Fibroblast of mammary gland (primary cell): ENCODE measurements around the gene ABR.

Experiments
- DNase-seq: peaks from one replicate; pipeline ENCODE4 v3.0.0-alpha.2; 2010; ENCODE audit warnings: low read depth
- H3K4me3 ChIP-seq: 2 replicates; pipeline ENCODE4 v1.5.1; 2011; ENCODE audit warnings: low read depth, mild to moderate bottlenecking, low read length, moderate library complexity; ENCODE audit not compliant: control insufficient read depth
- TF ChIP-seq, protein P1 (sequence below): conservative IDR thresholded peaks from 2 replicates; pipeline ENCODE4 v1.5.1; 2011; ENCODE audit warnings: low read depth, low read length, inconsistent platforms; ENCODE audit not compliant: control insufficient read depth, insufficient read depth

Gene ABR

DNA sequence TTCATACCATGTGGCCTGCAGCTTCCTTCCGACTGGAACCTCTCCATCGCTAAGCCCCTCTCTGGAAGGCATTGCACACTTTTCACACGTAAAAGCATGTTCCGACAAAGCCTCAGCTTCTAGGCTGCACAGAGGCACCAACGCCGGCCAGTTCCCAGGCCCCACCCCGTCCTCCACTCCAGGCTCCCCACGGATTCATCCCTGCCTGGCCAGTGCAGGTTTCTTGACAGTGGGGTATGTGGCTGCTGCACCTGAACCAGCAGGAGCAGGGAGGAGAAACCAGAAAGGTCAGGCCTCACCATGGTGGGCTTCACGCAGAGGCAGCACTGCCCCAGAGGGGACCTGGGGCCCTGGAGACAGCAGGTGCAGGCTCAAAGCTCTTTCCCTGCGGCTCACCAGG is 168.6 kb downstream of the ABR start:
- no peak overlapping the region for H3K4me3 ChIP-seq
- DNase-seq = no peak
- TF ChIP-seq, protein P1, sequence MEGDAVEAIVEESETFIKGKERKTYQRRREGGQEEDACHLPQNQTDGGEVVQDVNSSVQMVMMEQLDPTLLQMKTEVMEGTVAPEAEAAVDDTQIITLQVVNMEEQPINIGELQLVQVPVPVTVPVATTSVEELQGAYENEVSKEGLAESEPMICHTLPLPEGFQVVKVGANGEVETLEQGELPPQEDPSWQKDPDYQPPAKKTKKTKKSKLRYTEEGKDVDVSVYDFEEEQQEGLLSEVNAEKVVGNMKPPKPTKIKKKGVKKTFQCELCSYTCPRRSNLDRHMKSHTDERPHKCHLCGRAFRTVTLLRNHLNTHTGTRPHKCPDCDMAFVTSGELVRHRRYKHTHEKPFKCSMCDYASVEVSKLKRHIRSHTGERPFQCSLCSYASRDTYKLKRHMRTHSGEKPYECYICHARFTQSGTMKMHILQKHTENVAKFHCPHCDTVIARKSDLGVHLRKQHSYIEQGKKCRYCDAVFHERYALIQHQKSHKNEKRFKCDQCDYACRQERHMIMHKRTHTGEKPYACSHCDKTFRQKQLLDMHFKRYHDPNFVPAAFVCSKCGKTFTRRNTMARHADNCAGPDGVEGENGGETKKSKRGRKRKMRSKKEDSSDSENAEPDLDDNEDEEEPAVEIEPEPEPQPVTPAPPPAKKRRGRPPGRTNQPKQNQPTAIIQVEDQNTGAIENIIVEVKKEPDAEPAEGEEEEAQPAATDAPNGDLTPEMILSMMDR = no peak

- TF ChIP-seq, protein P1 = no peak
- no peak for DNase-seq
- no peak overlapping the region for H3K4me3 ChIP-seq
Measured at GRCh38 chr17:1010586-1010985, 169.2 kb downstream of the ABR start.

- DNase-seq = no peak
- no peak overlapping the region for H3K4me3 ChIP-seq
- TF ChIP-seq, protein P1 = no peak
Measured at GRCh38 chr17:1010086-1010450, 169.7 kb downstream of the ABR start.

GRCh38 chr17:1009229-1010085 is 170.3 kb downstream of the ABR start:
- TF ChIP-seq, protein P1 = no peak
- H3K4me3 ChIP-seq = no peak overlapping the region
- no peak for DNase-seq

DNA sequence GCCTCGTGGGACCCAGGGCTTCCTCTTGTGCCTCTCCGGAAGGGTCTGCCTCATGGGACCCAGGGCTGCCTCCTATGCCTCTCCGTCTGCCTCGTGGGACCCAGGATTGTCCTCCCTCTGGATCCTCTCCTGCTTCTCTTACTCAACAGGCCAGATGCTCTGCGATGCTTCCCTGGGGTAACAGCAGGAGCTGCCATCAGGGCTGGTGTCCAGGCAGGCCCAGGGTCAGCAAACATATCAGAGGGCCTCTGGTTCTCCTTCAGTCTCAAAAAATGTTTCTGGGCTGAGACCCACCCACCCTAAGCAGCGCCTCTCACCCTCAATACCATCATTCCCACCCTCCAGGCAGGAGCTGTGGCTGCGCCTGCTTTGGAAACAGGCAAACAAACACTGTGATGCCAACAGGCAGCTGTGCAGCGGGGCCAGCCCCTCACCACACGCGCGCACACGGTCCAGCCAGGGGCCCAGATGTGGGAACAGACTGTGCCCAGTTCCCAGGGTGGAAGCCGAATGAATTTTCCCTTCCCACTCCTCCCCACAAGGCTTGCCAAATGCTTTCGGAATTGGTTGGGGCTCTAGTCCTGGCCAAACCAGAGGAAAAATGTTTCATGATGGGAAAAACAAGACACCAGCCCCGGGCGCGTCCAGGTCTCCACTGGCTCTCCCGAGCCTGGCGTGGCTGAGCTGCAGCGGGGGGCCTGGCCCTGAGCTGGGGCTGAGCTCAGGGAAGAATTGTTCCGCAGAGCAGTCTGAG is 171.6 kb downstream of the ABR start:
- TF ChIP-seq, protein P1 = no peak
- H3K4me3 ChIP-seq = no peak overlapping the region
- DNase-seq = peak; percentile 50

GRCh38 chr17:1007310-1008007 is 172.3 kb downstream of the ABR start:
- no peak overlapping the region for H3K4me3 ChIP-seq
- DNase-seq = no peak
- TF ChIP-seq, protein P1 = no peak
